Panc1 (cell line): Measurements from ENCODE around the gene COX17.

Experiments
- CTCF ChIP-seq: fragments of 450-650 bp; IDR thresholded peaks from 2 replicates; pipeline ENCODE4 v1.5.1; 2017; ENCODE audit warnings: mild to moderate bottlenecking
- POLR2AphosphoS5 ChIP-seq: IDR thresholded peaks from 2 replicates; pipeline ENCODE4 v1.6.1; 2012; ENCODE audit warnings: mild to moderate bottlenecking, low read depth, low read length, moderate library complexity
- REST ChIP-seq, 2 experiments: IDR thresholded peaks; 2 replicates each; pipeline ENCODE4 v1.6.1; 2011 to 2012; ENCODE audit warnings: low read depth in 2 of 2, control low read depth in 1 of 2, low read length in 1 of 2, mild to moderate bottlenecking in 1 of 2, moderate library complexity in 1 of 2; ENCODE audit not compliant: insufficient read depth in 1 of 2
- TCF7L2 ChIP-seq: IDR thresholded peaks from 2 replicates; pipeline ENCODE4 v1.6.1; 2011; ENCODE audit warnings: mild to moderate bottlenecking, low read depth, low read length, inconsistent platforms

GRCh38 chr3:119636891-119637611 is 40.2 kb downstream of the COX17 start:
- no peak for TF ChIP-seq POLR2AphosphoS5
- no peak for TF ChIP-seq CTCF
- TF ChIP-seq REST (IDR thresholded peaks at IDR 0.05; ENCODE audit: insufficient read depth in 1 of 2, low read depth in 2 of 2, low read length in 1 of 2), result no peak
- TF ChIP-seq TCF7L2, result no peak
